Middle frontal gyrus (tissue), 1 donor: ENCODE data around the gene AIPL1.

Experiments used
- DNase-seq: peaks from one replicate; pipeline ENCODE4 v3.0.0-alpha.2; 2015; ENCODE audit warnings: low spot score; ENCODE audit errors: extremely low spot score

Gene AIPL1

GRCh38 chr17:6420173-6420641 lies 14.7 kb downstream of the AIPL1 start:
- no peak for DNase-seq

GRCh38 chr17:6415616-6416015 lies 19.3 kb downstream of the AIPL1 start:
- no peak for DNase-seq

GRCh38 chr17:6413065-6413464 lies 21.9 kb downstream of the AIPL1 start:
- no peak for DNase-seq

- DNase-seq = no peak
These were observed 26.2 kb downstream of the AIPL1 start for GRCh38 chr17:6408735-6409134.

GRCh38 chr17:6408276-6408675 lies 26.6 kb downstream of the AIPL1 start:
- DNase-seq = no peak

- DNase-seq = no peak
These were observed 32.7 kb downstream of the AIPL1 start for GRCh38 chr17:6402258-6402657.

- no peak for DNase-seq
These were observed 36.0 kb downstream of the AIPL1 start for GRCh38 chr17:6398955-6399354.

GRCh38 chr17:6394055-6394606 lies 40.8 kb downstream of the AIPL1 start:
- no peak for DNase-seq

- DNase-seq = no peak
These were observed 41.5 kb downstream of the AIPL1 start for GRCh38 chr17:6393351-6393952.

- DNase-seq = no peak
These were observed 42.1 kb downstream of the AIPL1 start for GRCh38 chr17:6392609-6393350.

- DNase-seq = no peak
These were observed 46.5 kb downstream of the AIPL1 start for GRCh38 chr17:6388416-6388815.

GRCh38 chr17:6387858-6388257 lies 47.1 kb downstream of the AIPL1 start:
- DNase-seq = no peak

GRCh38 chr17:6387442-6387841 lies 47.5 kb downstream of the AIPL1 start:
- DNase-seq = no peak

- DNase-seq = no peak
These were observed 48.8 kb downstream of the AIPL1 start for GRCh38 chr17:6386041-6386630.

GRCh38 chr17:6384481-6384880 lies 50.4 kb downstream of the AIPL1 start:
- no peak for DNase-seq

GRCh38 chr17:6381526-6382465 lies 53.1 kb downstream of the AIPL1 start:
- no peak for DNase-seq

- no peak for DNase-seq
These were observed 53.9 kb downstream of the AIPL1 start for GRCh38 chr17:6380915-6381438.

- DNase-seq = no peak
These were observed 57.0 kb downstream of the AIPL1 start for GRCh38 chr17:6377906-6378305.

GRCh38 chr17:6376931-6377361 lies 58.0 kb downstream of the AIPL1 start:
- no peak for DNase-seq

GRCh38 chr17:6374761-6375312 lies 60.1 kb downstream of the AIPL1 start:
- DNase-seq = no peak

- no peak for DNase-seq
These were observed 60.6 kb downstream of the AIPL1 start for GRCh38 chr17:6374271-6374691.
